Panc1 (cell line): ENCODE data around the gene THAP12. TPM values are rescaled to one million over a fixed set of nuclear protein-coding genes. Genes with fewer than 3 reads are reported as not detected.

Experiments used
- ATAC-seq: fragments of 200-7000 bp; cut with Tn5 transposase; 2 replicates; pipeline ENCODE4 v1.9.1; 2020; ENCODE audit warnings: mild to moderate bottlenecking, moderate library complexity
- BruUV-seq: library from RNA; stranded (reverse); fragments of 400-500 nt; replicated peaks from 2 replicates; lab custom pipeline; 2021; lab: Mats Ljungman, UMichigan
- CTCF ChIA-PET: fragments of 300-600 bp; sonication (Branson Sonifier 250); formaldehyde crosslinking; loops from one replicate; lab custom pipeline; 2022; ENCODE audit warnings: antibody characterized with exemption; lab: Charles Lee
- POLR2A ChIA-PET: fragments of 300-600 bp; sonication (Branson Sonifier 250); formaldehyde crosslinking; loops from one replicate; lab custom pipeline; 2022; ENCODE audit warnings: antibody characterized with exemption; lab: Charles Lee
- DNase-seq: peaks from one replicate; pipeline ENCODE4 v3.0.0-alpha.2; 2010; ENCODE audit warnings: low read depth, low spot score
- H3K27ac ChIP-seq: 2 replicates; pipeline ENCODE4 v1.5.1; 2011; ENCODE audit warnings: mild to moderate bottlenecking, low read length, inconsistent platforms
- H3K27me3 ChIP-seq: fragments of 200-500 bp; sonication (Bioruptor generic); 2 replicates; pipeline ENCODE4 v1.6.0; 2014; ENCODE audit warnings: low read length, inconsistent platforms; ENCODE audit not compliant: control insufficient read depth, insufficient read depth
- H3K36me3 ChIP-seq: fragments of 200-500 bp; sonication (Bioruptor generic); 2 replicates; pipeline ENCODE4 v1.5.1; 2014; ENCODE audit warnings: inconsistent platforms, mild to moderate bottlenecking, low read length, moderate library complexity; ENCODE audit not compliant: control insufficient read depth, insufficient read depth
- H3K4me1 ChIP-seq: 2 replicates; pipeline ENCODE4 v1.5.1; 2011; ENCODE audit warnings: inconsistent platforms, mild to moderate bottlenecking, low read length, moderate library complexity; ENCODE audit not compliant: control insufficient read depth, insufficient read depth
- H3K4me3 ChIP-seq, 2 experiments: 2 replicates each; pipeline ENCODE4 v1.5.1; 2011 to 2012; ENCODE audit warnings: low read depth in 2 of 2, low read length in 2 of 2, mild to moderate bottlenecking in 2 of 2, inconsistent platforms in 1 of 2, moderate library complexity in 1 of 2
- H3K9me3 ChIP-seq: fragments of 200-500 bp; sonication (Bioruptor generic); 2 replicates; pipeline ENCODE4 v1.5.1; 2014; ENCODE audit warnings: low read depth, mild to moderate bottlenecking, inconsistent platforms, low read length, moderate library complexity; ENCODE audit not compliant: control insufficient read depth, insufficient read depth
- CTCF ChIP-seq: fragments of 450-650 bp; IDR thresholded peaks from 2 replicates; pipeline ENCODE4 v1.5.1; 2017; ENCODE audit warnings: mild to moderate bottlenecking
- POLR2AphosphoS5 ChIP-seq: IDR thresholded peaks from 2 replicates; pipeline ENCODE4 v1.6.1; 2012; ENCODE audit warnings: mild to moderate bottlenecking, low read depth, low read length, moderate library complexity
- REST ChIP-seq, 2 experiments: IDR thresholded peaks; 2 replicates each; pipeline ENCODE4 v1.6.1; 2011 to 2012; ENCODE audit warnings: low read depth in 2 of 2, control low read depth in 1 of 2, low read length in 1 of 2, mild to moderate bottlenecking in 1 of 2, moderate library complexity in 1 of 2; ENCODE audit not compliant: insufficient read depth in 1 of 2
- SIN3A ChIP-seq: IDR thresholded peaks from 2 replicates; pipeline ENCODE4 v1.6.1; 2012; ENCODE audit warnings: low read depth, mild to moderate bottlenecking, low read length, moderate library complexity, borderline replicate concordance; ENCODE audit not compliant: insufficient read depth
- TCF7L2 ChIP-seq: IDR thresholded peaks from 2 replicates; pipeline ENCODE4 v1.6.1; 2011; ENCODE audit warnings: mild to moderate bottlenecking, low read depth, low read length, inconsistent platforms
- in situ Hi-C: cut with HindIII; loops from 2 replicates; pipeline ENCODE4 v1.10.0; 2016; ENCODE audit warnings: low sequenced_read_pairs, low pct_unique_long_range_greater_than_20kb
- intact Hi-C: fragments of 100-400 bp; cut with micrococcal nuclease; formaldehyde crosslinking; loops from one replicate; pipeline ENCODE4 v1.10.0; 2022; ENCODE audit not compliant: unreplicated experiment
- total RNA-seq: library from RNA; stranded (reverse); gene quantifications from one replicate; pipeline ENCODE4 v1.2.1, GENCODE V29; 2021; ENCODE audit not compliant: unreplicated experiment

Gene THAP12
- total RNA-seq, 1 experiment from 2014 or later = 57.3 TPM

GRCh38 chr11:76302996-76303395 is 77.9 kb downstream of the THAP12 start:
- no peak for DNase-seq
- TF ChIP-seq SIN3A (no peak), POLR2AphosphoS5 (no peak), CTCF (no peak), TCF7L2 (no peak), REST (IDR thresholded peaks at IDR 0.05; ENCODE audit: insufficient read depth in 1 of 2, low read depth in 2 of 2, low read length in 1 of 2) (no peak)
- Histone ChIP-seq H3K4me3 (no peak overlapping the region), H3K4me1 (no peaks in the 10 kb centered on the region), H3K27ac (no peak overlapping the region), H3K9me3 (no peaks in the 10 kb centered on the region), H3K27me3 (no peaks in the 10 kb centered on the region; the same call in 1 of the 2 replicates), H3K36me3 (no peaks in the 10 kb centered on the region)
- POLR2A ChIA-PET = no interaction called here
- ATAC-seq = no peak
- intact Hi-C loops (no loop called here), in situ Hi-C loops (no loop called here)
- CTCF ChIA-PET = no interaction called here
- BruUV-seq = no TSS peak

Other genes starting within 250 kb of the THAP12 start
- 1.1 TPM for gene WNT11, start 174.6 kb downstream of the THAP12 start, total RNA-seq
- gene GVQW3, start 191 bp upstream of the THAP12 start, total RNA-seq = 3.2 TPM
- 26.4 TPM for gene EMSY, start 63.9 kb upstream of the THAP12 start, total RNA-seq